Measurements from ENCODE around the gene STPG1. TPM values are rescaled to one million over a fixed set of nuclear protein-coding genes. Genes with fewer than 3 reads are reported as not detected.
A peak's percentile ranks its signal among the peaks of the same experiment; 100 is the strongest.

STPG1 gene
- total RNA-seq, 2 donors from 2014 or later: 13.0 to 17.8 TPM

GRCh38 chr1:24441996-24442668, 28.6 kb upstream of the STPG1 start:
- no peak overlapping the region for H3K27ac Mint-ChIP-seq
- H3K27me3 Mint-ChIP-seq (ENCODE audit: low read depth): no peaks in the 10 kb centered on the region
- H3K4me3 Mint-ChIP-seq: no peak overlapping the region
- H3K36me3 Mint-ChIP-seq (ENCODE audit: insufficient read depth in 2 of 2): peaks cover 11 to 23% of the 10 kb centered on the region in 2 donors
- H3K9me3 Mint-ChIP-seq: no peaks in the 10 kb centered on the region
- DNase-seq (no peak), ATAC-seq (replicated peaks in 1 of 2) (no peak)
- peaks cover 11% of the 10 kb centered on the region for H3K4me1 Mint-ChIP-seq (ENCODE audit: low read depth)

GRCh38 chr1:24441480-24441879, 27.9 kb upstream of the STPG1 start:
- Mint-ChIP-seq H3K4me3 (no peak overlapping the region), H3K4me1 (ENCODE audit: low read depth) (peaks cover 11% of the 10 kb centered on the region), H3K27me3 (ENCODE audit: low read depth) (no peaks in the 10 kb centered on the region), H3K9me3 (no peaks in the 10 kb centered on the region), H3K27ac (no peak overlapping the region), H3K36me3 (ENCODE audit: insufficient read depth in 2 of 2) (peaks cover 7 to 17% of the 10 kb centered on the region in 2 donors)
- ATAC-seq (replicated peaks in 1 of 2) (no peak), DNase-seq (no peak)

GRCh38 chr1:24440436-24440835, 26.9 kb upstream of the STPG1 start:
- no peak overlapping the region for H3K4me3 Mint-ChIP-seq
- no peak overlapping the region for H3K27ac Mint-ChIP-seq
- no peaks in the 10 kb centered on the region for H3K9me3 Mint-ChIP-seq
- ATAC-seq (replicated peaks in 1 of 2) (no peak), DNase-seq (no peak)
- H3K27me3 Mint-ChIP-seq (ENCODE audit: low read depth): no peaks in the 10 kb centered on the region
- H3K36me3 Mint-ChIP-seq (ENCODE audit: insufficient read depth in 2 of 2): peaks cover 1 to 14% of the 10 kb centered on the region in 2 donors
- H3K4me1 Mint-ChIP-seq (ENCODE audit: low read depth): peaks cover 15% of the 10 kb centered on the region

GRCh38 chr1:24438423-24438901, 24.9 kb upstream of the STPG1 start:
- no peak overlapping the region for H3K4me3 Mint-ChIP-seq
- no peak for ATAC-seq (replicated peaks in 1 of 2)
- no peaks in the 10 kb centered on the region for H3K9me3 Mint-ChIP-seq
- H3K27ac Mint-ChIP-seq: no peak overlapping the region
- no peak for DNase-seq
- peaks cover 30% of the 10 kb centered on the region for H3K4me1 Mint-ChIP-seq (ENCODE audit: low read depth)
- peaks cover under 1 to 17% of the 10 kb centered on the region in 2 donors for H3K36me3 Mint-ChIP-seq (ENCODE audit: insufficient read depth in 2 of 2)
- no peaks in the 10 kb centered on the region for H3K27me3 Mint-ChIP-seq (ENCODE audit: low read depth)

GRCh38 chr1:24437631-24438396, 24.2 kb upstream of the STPG1 start:
- Mint-ChIP-seq H3K4me1 (ENCODE audit: low read depth) (peaks cover 30% of the 10 kb centered on the region), H3K36me3 (ENCODE audit: insufficient read depth in 2 of 2) (peaks cover 3 to 18% of the 10 kb centered on the region in 2 donors), H3K27ac (no peak overlapping the region), H3K27me3 (ENCODE audit: low read depth) (no peaks in the 10 kb centered on the region), H3K4me3 (no peak overlapping the region), H3K9me3 (no peaks in the 10 kb centered on the region)
- no peak for DNase-seq
- ATAC-seq (replicated peaks in 1 of 2): no peak

- H3K27me3 Mint-ChIP-seq (ENCODE audit: low read depth): no peaks in the 10 kb centered on the region
- peak overlapping the region; percentile 25 for H3K27ac Mint-ChIP-seq
- H3K36me3 Mint-ChIP-seq (ENCODE audit: insufficient read depth in 2 of 2): peaks cover 3 to 15% of the 10 kb centered on the region in 2 donors
- no peaks in the 10 kb centered on the region for H3K9me3 Mint-ChIP-seq
- no peak for ATAC-seq (replicated peaks in 1 of 2)
- peaks cover 30% of the 10 kb centered on the region for H3K4me1 Mint-ChIP-seq (ENCODE audit: low read depth)
- no peak overlapping the region for H3K4me3 Mint-ChIP-seq
- no peak for DNase-seq
These were observed 22.3 kb upstream of the STPG1 start for GRCh38 chr1:24435782-24436365.

GRCh38 chr1:24427545-24427862, 13.9 kb upstream of the STPG1 start:
- Mint-ChIP-seq H3K27me3 (ENCODE audit: low read depth) (no peaks in the 10 kb centered on the region), H3K27ac (no peak overlapping the region), H3K36me3 (ENCODE audit: insufficient read depth in 2 of 2) (peaks cover 6 to 17% of the 10 kb centered on the region in 2 donors), H3K9me3 (no peaks in the 10 kb centered on the region), H3K4me1 (ENCODE audit: low read depth) (peaks cover 35% of the 10 kb centered on the region), H3K4me3 (no peak overlapping the region)
- DNase-seq: no peak
- no peak for ATAC-seq (replicated peaks in 1 of 2)

GRCh38 chr1:24426744-24427544, 13.4 kb upstream of the STPG1 start:
- Mint-ChIP-seq H3K4me1 (ENCODE audit: low read depth) (peaks cover 39% of the 10 kb centered on the region), H3K9me3 (no peaks in the 10 kb centered on the region), H3K36me3 (ENCODE audit: insufficient read depth in 2 of 2) (peaks cover 6 to 20% of the 10 kb centered on the region in 2 donors), H3K27me3 (ENCODE audit: low read depth) (no peaks in the 10 kb centered on the region), H3K4me3 (no peak overlapping the region), H3K27ac (no peak overlapping the region)
- DNase-seq: no peak
- no peak for ATAC-seq (replicated peaks in 1 of 2)

- Mint-ChIP-seq H3K36me3 (ENCODE audit: insufficient read depth in 2 of 2) (peaks cover 6 to 27% of the 10 kb centered on the region in 2 donors), H3K4me1 (ENCODE audit: low read depth) (peaks cover 45% of the 10 kb centered on the region), H3K9me3 (no peaks in the 10 kb centered on the region), H3K4me3 (no peak overlapping the region), H3K27ac (no peak overlapping the region), H3K27me3 (ENCODE audit: low read depth) (no peaks in the 10 kb centered on the region)
- ATAC-seq (replicated peaks in 1 of 2): no peak
- DNase-seq: no peak
These were observed 12.3 kb upstream of the STPG1 start for GRCh38 chr1:24425922-24426321.

GRCh38 chr1:24425441-24425840, 11.9 kb upstream of the STPG1 start:
- H3K36me3 Mint-ChIP-seq (ENCODE audit: insufficient read depth in 2 of 2): peaks cover 6 to 28% of the 10 kb centered on the region in 2 donors
- peaks cover 48% of the 10 kb centered on the region for H3K4me1 Mint-ChIP-seq (ENCODE audit: low read depth)
- no peak overlapping the region for H3K4me3 Mint-ChIP-seq
- no peaks in the 10 kb centered on the region for H3K27me3 Mint-ChIP-seq (ENCODE audit: low read depth)
- no peak for DNase-seq
- H3K9me3 Mint-ChIP-seq: no peaks in the 10 kb centered on the region
- no peak for ATAC-seq (replicated peaks in 1 of 2)
- no peak overlapping the region for H3K27ac Mint-ChIP-seq

- H3K36me3 Mint-ChIP-seq (ENCODE audit: insufficient read depth in 2 of 2): peaks cover 6 to 28% of the 10 kb centered on the region in 2 donors
- H3K27me3 Mint-ChIP-seq (ENCODE audit: low read depth): no peaks in the 10 kb centered on the region
- no peak for DNase-seq
- no peak overlapping the region for H3K4me3 Mint-ChIP-seq
- no peak for ATAC-seq (replicated peaks in 1 of 2)
- H3K4me1 Mint-ChIP-seq (ENCODE audit: low read depth): peaks cover 51% of the 10 kb centered on the region
- H3K27ac Mint-ChIP-seq: no peak overlapping the region
- no peaks in the 10 kb centered on the region for H3K9me3 Mint-ChIP-seq
These were observed 11.4 kb upstream of the STPG1 start for GRCh38 chr1:24424990-24425389.

GRCh38 chr1:24424207-24424606, 10.6 kb upstream of the STPG1 start:
- H3K27ac Mint-ChIP-seq: peak overlapping the region; percentile 72
- H3K27me3 Mint-ChIP-seq (ENCODE audit: low read depth): no peaks in the 10 kb centered on the region
- no peak overlapping the region for H3K4me3 Mint-ChIP-seq
- H3K4me1 Mint-ChIP-seq (ENCODE audit: low read depth): peaks cover 59% of the 10 kb centered on the region
- peaks cover 6 to 35% of the 10 kb centered on the region in 2 donors for H3K36me3 Mint-ChIP-seq (ENCODE audit: insufficient read depth in 2 of 2)
- no peak for DNase-seq
- ATAC-seq (replicated peaks in 1 of 2): peak in 1 of 2 donors; percentile 36
- no peaks in the 10 kb centered on the region for H3K9me3 Mint-ChIP-seq

- H3K9me3 Mint-ChIP-seq: no peaks in the 10 kb centered on the region
- H3K36me3 Mint-ChIP-seq (ENCODE audit: insufficient read depth in 2 of 2): peaks cover 5 to 39% of the 10 kb centered on the region in 2 donors
- no peaks in the 10 kb centered on the region for H3K27me3 Mint-ChIP-seq (ENCODE audit: low read depth)
- DNase-seq (no peak), ATAC-seq (replicated peaks in 1 of 2) (no peak)
- no peak overlapping the region for H3K4me3 Mint-ChIP-seq
- no peak overlapping the region for H3K27ac Mint-ChIP-seq
- H3K4me1 Mint-ChIP-seq (ENCODE audit: low read depth): peaks cover 74% of the 10 kb centered on the region
These were observed 7.9 kb upstream of the STPG1 start for GRCh38 chr1:24421502-24421901.
